Ovary (tissue), 3 donors: ENCODE data around the gene PCBP3.

ENCODE experiments used
- EP300 ChIP-seq: sonication (generic); formaldehyde crosslinking; IDR thresholded peaks from one replicate; pipeline ENCODE4 v1.6.1; 2017; ENCODE audit warnings: antibody characterized with exemption
- TF ChIP-seq, protein P1 (sequence below), 3 donors: fragments of 450-650 bp in 2 of 3; fragments of 200-600 bp in 1 of 3; IDR thresholded peaks; one replicate each; pipeline versions ENCODE4 v1.5.1 to v1.8.0; 2016 to 2022; ENCODE audit warnings: antibody characterized with exemption in 3 of 3, mild to moderate bottlenecking in 1 of 3
- donor health status: DM: no; HTN: no; CAD: no.

DNA sequence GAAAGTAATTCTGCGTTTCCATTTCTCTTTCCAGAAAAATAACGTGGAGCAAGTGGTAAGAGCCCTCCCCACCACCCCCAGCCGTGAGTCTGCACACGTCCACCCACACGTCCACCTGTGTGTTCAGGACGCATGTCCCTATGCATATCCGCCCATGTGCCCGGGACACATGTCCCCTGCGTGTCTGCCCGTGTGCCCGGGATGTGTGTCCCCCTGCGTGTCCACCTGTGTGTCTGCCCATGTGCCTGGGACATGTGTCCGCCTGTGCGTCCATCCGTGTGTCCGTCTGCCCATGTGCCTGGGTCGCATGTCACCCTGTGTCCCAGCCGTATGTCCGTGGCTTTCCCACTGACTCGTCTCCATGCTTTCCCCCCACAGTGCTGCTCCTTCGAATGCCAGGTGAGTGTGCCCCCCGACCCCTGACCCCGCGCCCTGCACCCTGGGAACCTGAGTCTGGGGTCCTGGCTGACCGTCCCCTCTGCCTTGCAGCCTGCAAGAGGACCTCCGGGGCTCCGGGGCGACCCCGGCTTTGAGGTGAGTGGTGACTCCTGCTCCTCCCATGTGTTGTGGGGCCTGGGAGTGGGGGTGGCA lies 343.7 kb downstream of the PCBP3 start:
- TF ChIP-seq EP300 = no peak
- TF ChIP-seq, protein P1, sequence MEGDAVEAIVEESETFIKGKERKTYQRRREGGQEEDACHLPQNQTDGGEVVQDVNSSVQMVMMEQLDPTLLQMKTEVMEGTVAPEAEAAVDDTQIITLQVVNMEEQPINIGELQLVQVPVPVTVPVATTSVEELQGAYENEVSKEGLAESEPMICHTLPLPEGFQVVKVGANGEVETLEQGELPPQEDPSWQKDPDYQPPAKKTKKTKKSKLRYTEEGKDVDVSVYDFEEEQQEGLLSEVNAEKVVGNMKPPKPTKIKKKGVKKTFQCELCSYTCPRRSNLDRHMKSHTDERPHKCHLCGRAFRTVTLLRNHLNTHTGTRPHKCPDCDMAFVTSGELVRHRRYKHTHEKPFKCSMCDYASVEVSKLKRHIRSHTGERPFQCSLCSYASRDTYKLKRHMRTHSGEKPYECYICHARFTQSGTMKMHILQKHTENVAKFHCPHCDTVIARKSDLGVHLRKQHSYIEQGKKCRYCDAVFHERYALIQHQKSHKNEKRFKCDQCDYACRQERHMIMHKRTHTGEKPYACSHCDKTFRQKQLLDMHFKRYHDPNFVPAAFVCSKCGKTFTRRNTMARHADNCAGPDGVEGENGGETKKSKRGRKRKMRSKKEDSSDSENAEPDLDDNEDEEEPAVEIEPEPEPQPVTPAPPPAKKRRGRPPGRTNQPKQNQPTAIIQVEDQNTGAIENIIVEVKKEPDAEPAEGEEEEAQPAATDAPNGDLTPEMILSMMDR (IDR thresholded peaks at IDR 0.05) = no peak
